Epithelial cell of prostate (primary cell): Measurements from ENCODE around the gene MLF1.
"Not testable (repeated sequence)": the region's sequence is repeated elsewhere in the genome, so short reads cannot be mapped to it uniquely, and the experiment has no call there.

ENCODE experiments used
- DNase-seq: peaks from one replicate; pipeline ENCODE4 v3.0.0-alpha.2; 2011; ENCODE audit warnings: low read depth, low spot score
- H3K27ac ChIP-seq: fragments of 450-650 bp; 2 replicates; pipeline ENCODE4 v1.5.1; 2017; ENCODE audit warnings: mild to moderate bottlenecking

Gene MLF1

DNA sequence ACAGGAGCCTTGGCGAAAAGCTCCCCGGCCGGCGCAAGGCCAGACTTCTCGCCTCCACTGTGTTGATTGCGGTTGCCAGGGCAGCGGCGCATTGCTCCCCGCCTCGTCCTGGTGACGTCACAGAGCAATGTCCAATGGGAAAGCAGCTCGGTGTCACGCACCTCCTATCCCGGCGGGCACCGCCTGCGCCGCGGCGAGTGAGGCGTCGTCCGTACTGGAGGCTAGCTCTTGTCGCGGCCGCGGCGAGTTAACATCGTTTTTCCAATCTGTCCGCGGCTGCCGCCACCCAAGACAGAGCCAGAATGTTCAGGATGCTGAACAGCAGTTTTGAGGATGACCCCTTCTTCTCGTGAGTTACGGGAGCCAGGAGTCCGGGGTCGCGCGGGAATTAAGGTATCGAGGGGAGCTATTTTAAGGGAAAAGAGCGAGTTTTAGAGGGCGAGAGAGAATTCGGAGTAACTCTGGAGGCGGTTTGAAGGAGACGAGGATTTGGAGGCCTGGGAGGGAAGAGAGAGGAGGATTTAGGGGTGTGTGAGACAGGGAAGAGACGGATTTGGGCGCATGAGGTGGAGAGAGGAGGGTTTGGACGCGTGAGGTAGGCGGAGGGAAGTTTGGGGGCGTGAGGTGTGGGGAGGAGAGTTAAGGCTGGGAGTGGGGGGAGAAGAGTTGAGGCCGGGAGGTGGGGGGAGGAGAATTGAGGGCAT is at the start of gene MLF1:
TSS of gene MLF1 (plus strand) at position 196 of the 704 bp plus-strand sequence. CDS start at position 303, 107 bp downstream.
- DNase-seq = peak; percentile 83
- no peak within 1 kb of the TSS for H3K27ac ChIP-seq

- H3K27ac ChIP-seq = no peak overlapping the region
- DNase-seq = no peak
Observed at GRCh38 chr3:158522221-158523136, 48.5 kb upstream of the MLF1 start.

GRCh38 chr3:158528076-158528674 is 42.8 kb upstream of the MLF1 start:
- H3K27ac ChIP-seq = no peak overlapping the region
- DNase-seq = no peak

GRCh38 chr3:158531334-158531733 is 39.7 kb upstream of the MLF1 start:
- no peak for DNase-seq
- no peak overlapping the region for H3K27ac ChIP-seq

GRCh38 chr3:158532099-158532734 is 38.8 kb upstream of the MLF1 start:
- DNase-seq = no peak
- H3K27ac ChIP-seq = no peak overlapping the region

GRCh38 chr3:158535918-158536317 is 35.1 kb upstream of the MLF1 start:
- no peak for DNase-seq
- H3K27ac ChIP-seq = no peak overlapping the region

GRCh38 chr3:158539414-158540014 is 31.5 kb upstream of the MLF1 start:
- no peak overlapping the region for H3K27ac ChIP-seq
- DNase-seq = no peak

DNA sequence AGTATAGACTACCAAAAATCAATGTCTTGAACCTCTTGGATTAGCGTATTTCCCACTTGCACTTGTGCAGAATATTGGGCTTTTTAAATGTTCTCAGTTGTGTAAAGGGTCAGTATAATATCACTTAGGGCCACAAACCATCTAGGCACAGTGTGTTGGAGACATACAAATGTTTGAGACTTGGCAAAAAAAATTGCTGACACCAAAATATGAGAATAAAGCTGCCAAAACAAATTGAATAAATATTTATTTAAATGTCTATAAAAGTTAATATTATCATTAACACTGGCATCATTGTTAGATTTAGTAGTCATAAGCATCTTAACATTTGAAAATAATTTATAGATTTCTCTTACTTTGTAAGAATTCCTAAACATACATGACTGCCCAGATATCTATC is 30.9 kb upstream of the MLF1 start:
- H3K27ac ChIP-seq = no peak overlapping the region
- no peak for DNase-seq

DNA sequence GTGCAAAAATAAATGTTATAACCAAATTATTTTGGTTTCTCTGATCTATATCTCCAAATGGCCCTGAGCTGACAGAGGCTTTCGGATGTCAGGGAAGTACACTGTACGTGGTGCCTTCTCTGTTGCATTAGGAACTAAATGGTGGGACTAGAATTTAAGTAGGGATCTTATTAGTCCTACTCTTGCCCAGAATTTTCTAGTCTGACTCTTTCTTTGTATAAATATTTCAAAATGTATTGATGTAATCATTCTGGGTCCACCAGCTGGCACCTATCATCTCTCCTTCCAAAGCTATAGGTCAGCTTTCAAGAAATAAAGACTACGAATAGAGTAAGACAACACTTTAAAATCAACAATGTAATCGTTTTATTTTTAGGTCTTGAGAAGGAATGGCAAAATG is 22.3 kb upstream of the MLF1 start:
- H3K27ac ChIP-seq = no peak overlapping the region
- no peak for DNase-seq

DNA sequence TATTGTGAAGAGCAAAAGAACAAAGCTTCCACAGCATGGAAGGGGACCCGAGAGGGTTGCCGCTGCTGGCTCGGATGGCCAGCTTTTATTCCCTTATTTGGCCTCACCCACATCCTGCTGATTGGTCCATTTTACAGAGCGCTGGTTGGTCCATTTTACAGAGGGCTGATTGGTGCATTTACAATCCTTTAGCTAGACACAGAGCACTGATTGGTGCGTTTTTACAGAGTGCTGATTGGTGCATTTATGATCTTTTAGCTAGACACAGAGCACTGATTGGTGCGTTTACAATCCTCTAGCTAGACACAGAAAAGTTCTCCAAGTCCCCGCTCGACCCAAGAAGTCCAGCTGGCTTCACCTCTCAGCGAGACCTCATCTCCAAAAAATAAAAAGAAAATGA is 21.1 kb upstream of the MLF1 start:
- DNase-seq = not testable (repeated sequence)

DNA sequence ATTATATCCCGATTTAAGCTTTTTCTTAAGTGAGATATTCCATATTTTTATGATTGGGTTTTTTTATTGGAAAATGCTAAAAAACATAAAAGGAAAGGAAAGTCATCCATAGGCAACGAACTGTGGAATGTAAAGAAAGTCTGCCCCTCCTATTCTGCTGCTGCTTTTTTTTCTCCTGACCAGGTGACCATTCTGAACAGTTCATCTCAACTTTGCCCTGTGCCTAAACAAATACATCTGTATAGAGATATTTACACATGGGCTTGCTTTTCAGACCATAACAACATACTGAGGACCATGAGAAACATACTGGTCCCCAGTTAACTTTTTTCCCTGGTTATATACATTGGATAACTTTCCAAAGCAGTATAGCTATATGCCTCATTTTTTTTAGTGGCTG is 18.9 kb upstream of the MLF1 start:
- DNase-seq = no peak
- H3K27ac ChIP-seq = no peak overlapping the region

More for the DNA sequence above, 21.1 kb upstream of the MLF1 start:
- not testable (repeated sequence) for H3K27ac ChIP-seq

DNA sequence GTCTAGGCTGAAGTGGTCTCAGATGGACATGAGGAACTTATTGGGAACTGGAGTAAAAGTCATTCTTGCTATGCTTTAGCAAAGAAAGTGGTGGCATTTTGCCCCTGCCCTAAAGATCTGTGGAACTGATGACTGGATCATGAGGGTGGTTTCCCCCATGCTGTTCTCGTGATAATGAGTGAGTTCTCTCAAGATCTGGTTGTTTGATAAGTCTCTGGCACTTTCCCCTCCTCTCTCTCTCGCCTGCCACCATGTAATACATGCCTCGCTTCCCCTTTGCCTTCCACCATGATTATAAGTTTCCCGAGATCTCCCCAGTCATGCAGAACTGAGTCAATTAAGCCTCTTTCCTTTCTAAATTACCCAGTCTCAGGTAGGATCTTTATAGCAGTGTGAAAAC is 11.5 kb upstream of the MLF1 start:
- DNase-seq = no peak
- no peak overlapping the region for H3K27ac ChIP-seq

GRCh38 chr3:158560979-158561378 is 10.0 kb upstream of the MLF1 start:
- no peak overlapping the region for H3K27ac ChIP-seq
- DNase-seq = no peak

GRCh38 chr3:158562674-158563073 is 8.3 kb upstream of the MLF1 start:
- DNase-seq = no peak
- H3K27ac ChIP-seq = no peak overlapping the region

DNA sequence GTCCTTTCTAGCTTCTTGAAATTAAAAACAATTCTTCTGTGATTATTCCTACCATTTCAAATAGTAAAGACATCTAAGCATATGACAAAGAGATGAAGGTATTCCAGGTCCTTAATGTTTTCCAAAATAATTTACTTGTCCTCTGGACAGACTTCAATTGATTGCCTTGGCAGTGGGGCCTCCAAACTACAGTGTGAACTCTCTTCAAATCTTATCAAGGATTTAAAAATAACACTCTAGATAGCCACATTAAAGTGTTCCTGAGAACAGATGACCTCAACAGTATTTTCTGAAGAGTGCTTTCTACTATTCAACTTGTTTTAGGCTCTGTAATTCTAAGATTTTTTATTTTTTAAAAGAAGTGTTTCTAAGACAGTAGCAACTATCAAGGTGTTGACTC is 7.9 kb upstream of the MLF1 start:
- no peak overlapping the region for H3K27ac ChIP-seq
- no peak for DNase-seq

DNA sequence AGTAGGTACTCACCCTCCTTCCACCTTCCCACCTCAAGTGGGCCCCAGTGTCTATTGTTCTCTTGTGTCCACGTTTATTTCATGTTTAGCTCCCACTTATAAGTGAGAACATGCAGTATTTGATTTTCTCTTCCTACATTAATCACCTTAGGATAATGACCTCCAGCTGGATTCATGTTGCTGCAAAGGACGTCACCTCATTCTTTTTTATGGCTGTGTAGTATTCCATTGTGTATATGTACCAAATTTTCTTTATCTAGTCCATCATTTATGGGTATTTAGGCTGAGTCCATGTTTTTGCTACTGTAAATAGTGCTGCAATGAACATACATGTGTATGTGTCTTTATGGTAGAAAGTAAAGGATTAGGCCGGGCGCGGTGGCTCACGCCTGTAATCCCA is 5.9 kb upstream of the MLF1 start:
- H3K27ac ChIP-seq = no peak overlapping the region

DNA sequence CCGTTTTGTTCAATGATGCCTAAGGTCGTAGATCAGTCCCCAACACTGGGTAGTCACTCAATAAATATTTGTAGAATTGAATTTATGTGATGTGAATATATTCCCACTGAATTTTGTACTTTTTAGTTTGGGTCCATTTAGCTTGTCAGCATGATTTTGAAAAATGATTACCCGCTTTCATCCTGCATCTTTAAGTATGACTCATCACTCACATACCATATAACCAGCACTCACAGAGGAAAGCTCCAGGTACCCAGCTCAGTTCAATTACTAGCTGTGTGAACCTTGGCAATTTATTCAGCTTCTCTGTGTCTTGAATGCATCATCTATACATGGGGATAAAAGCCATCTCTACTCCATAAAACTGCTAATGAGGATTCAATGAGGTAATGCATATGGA is 2.2 kb upstream of the MLF1 start:
- H3K27ac ChIP-seq = no peak overlapping the region
- no peak for DNase-seq

More for the DNA sequence above, 5.9 kb upstream of the MLF1 start:
- no peak for DNase-seq

- DNase-seq = no peak
- no peak overlapping the region for H3K27ac ChIP-seq
Observed at GRCh38 chr3:158569794-158570193, 1.2 kb upstream of the MLF1 start.

- DNase-seq = no peak
- H3K27ac ChIP-seq = no peak overlapping the region
Observed at GRCh38 chr3:158571969-158572765, 1.2 kb downstream of the MLF1 start.

DNA sequence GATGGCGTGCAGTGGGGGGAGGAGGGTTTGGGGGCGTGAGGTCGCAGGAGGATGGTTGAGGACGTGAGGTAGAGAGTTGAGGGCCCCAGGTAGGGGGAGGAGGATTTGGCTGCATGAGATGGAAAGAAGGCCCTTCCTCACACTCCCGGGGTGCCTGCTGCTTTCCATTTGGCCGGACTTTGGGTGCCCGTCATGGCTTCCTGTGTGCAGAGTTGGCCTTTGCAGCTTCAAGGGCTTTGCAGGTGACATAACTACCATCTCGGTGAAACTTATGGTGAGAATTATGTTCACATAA is 1.7 kb downstream of the MLF1 start:
- H3K27ac ChIP-seq = no peak overlapping the region
- DNase-seq = no peak
